Activated CD4-positive, alpha-beta T cell treated with anti-CD3 and anti-CD28 coated beads, Interleukin-2, amount 10 ng/mL, durations not matched to agents 7 days and 5 days (primary cell): Measurements from ENCODE around the gene STK32B. TPM values are rescaled to one million over a fixed set of nuclear protein-coding genes. Genes with fewer than 3 reads are reported as not detected.
A peak's percentile ranks its signal among the peaks of the same experiment; 100 is the strongest.

Experiments
- CTCF ChIA-PET: fragments of 350-600 bp; sonication (Branson Sonifier 250); formaldehyde crosslinking; loops from one replicate; lab custom pipeline; 2021; ENCODE audit warnings: antibody characterized with exemption; lab: Charles Lee
- POLR2A ChIA-PET: fragments of 350-600 bp; sonication (Branson Sonifier 250); formaldehyde crosslinking; loops from one replicate; lab custom pipeline; 2021; ENCODE audit warnings: antibody characterized with exemption; lab: Charles Lee
- DNase-seq: peaks from one replicate; pipeline ENCODE4 v3.0.0-alpha.2; 2020
- H3K27ac Mint-ChIP-seq: one replicate; pipeline ENCODE4 v1.8.0; 2021; ENCODE audit warnings: mild to moderate bottlenecking, moderate library complexity, mixed read lengths
- H3K27me3 Mint-ChIP-seq: one replicate; pipeline ENCODE4 v1.8.0; 2021; ENCODE audit warnings: mixed read lengths
- H3K36me3 Mint-ChIP-seq: one replicate; pipeline ENCODE4 v1.8.0; 2021; ENCODE audit warnings: low read depth, mixed read lengths
- H3K4me1 Mint-ChIP-seq: one replicate; pipeline ENCODE4 v1.8.0; 2021; ENCODE audit warnings: mixed read lengths
- H3K4me3 Mint-ChIP-seq: one replicate; pipeline ENCODE4 v1.8.0; 2021; ENCODE audit warnings: mild to moderate bottlenecking, moderate library complexity, mixed read lengths
- H3K9me3 Mint-ChIP-seq: one replicate; pipeline ENCODE4 v1.8.0; 2021; ENCODE audit warnings: mixed read lengths
- total RNA-seq, 2 experiments: library from RNA; stranded (reverse); gene quantifications; one replicate each; pipeline ENCODE4 v1.2.3, GENCODE V29; 2021

Gene STK32B
- total RNA-seq, 2 experiments from 2014 or later = not detected

DNA sequence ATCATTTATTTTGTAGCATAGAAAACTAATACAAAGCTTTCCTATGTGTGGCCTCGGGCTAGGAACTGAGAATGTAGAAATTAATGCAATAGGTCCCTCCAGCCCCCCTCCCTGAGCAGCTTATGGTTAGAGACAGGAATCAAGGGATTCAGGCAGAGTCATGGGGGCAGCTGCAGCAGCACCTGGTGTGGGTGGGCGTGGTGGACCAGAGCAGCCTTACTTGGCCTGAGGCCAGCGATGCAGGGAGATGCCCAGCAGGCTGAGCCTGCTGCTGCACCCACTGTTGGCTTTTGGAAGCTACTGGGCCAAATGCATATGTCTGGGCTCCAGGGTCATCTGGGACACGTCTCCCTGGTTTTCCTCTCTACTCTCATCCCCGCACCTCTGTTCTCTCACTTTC lies 74.0 kb downstream of the STK32B start:
- no peaks in the 10 kb centered on the region for H3K27me3 Mint-ChIP-seq
- H3K36me3 Mint-ChIP-seq = no peaks in the 10 kb centered on the region
- POLR2A ChIA-PET = no interaction called here
- CTCF ChIA-PET = no interaction called here
- H3K4me1 Mint-ChIP-seq = no peaks in the 10 kb centered on the region
- DNase-seq = no peak
- H3K9me3 Mint-ChIP-seq = no peaks in the 10 kb centered on the region
- no peak overlapping the region for H3K27ac Mint-ChIP-seq
- no peak overlapping the region for H3K4me3 Mint-ChIP-seq

DNA sequence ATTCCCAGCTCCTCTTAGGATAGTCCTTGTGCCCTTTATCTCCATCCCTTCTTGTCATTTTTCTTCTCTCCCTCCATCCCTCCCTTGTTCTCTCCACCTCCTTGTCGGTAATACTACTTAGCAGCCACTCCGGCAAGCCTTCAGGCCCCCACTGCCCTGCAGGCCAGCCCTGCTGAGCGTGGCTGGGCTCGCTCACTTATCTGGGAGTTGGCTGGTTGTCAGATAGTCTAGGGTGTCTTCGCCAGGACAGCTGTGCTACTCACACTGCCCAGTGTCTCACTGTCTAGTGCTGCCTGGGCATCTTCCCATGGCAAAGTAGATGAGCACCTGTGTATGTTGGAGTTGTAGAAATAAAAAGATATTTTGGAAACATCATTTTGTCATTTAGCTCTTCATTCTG lies 75.0 kb downstream of the STK32B start:
- H3K4me3 Mint-ChIP-seq = no peak overlapping the region
- ChIA-PET POLR2A (no interaction called here), CTCF (no interaction called here)
- no peaks in the 10 kb centered on the region for H3K4me1 Mint-ChIP-seq
- no peaks in the 10 kb centered on the region for H3K9me3 Mint-ChIP-seq
- H3K36me3 Mint-ChIP-seq = no peaks in the 10 kb centered on the region
- DNase-seq = no peak
- H3K27ac Mint-ChIP-seq = no peak overlapping the region
- H3K27me3 Mint-ChIP-seq = no peaks in the 10 kb centered on the region

DNA sequence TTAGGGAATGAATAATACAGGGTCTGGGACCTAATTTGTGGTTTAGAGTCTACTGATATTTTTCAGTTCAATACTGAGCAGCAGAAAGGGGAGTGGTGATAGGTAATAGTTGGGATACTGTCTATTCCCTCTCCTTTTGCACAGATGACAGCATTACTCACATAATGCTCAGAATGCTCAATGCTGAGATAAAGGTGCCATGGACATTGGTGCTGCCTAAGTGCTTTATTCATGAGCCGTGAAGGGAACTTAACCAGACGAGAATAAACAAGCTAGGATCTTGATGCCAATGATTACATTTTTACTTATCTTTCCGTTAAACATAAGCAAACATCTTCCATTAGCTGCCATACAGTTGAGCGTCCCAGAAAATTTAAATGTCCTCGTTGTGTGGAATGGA lies 75.6 kb downstream of the STK32B start:
- Mint-ChIP-seq H3K9me3 (no peaks in the 10 kb centered on the region), H3K4me1 (no peaks in the 10 kb centered on the region), H3K27me3 (no peaks in the 10 kb centered on the region), H3K36me3 (no peaks in the 10 kb centered on the region), H3K27ac (no peak overlapping the region), H3K4me3 (no peak overlapping the region)
- ChIA-PET CTCF (interaction anchor here (1.1 kb wide), 1 partner anchor 951 kb away, joined by 3 read pairs; no protein-coding TSS in a partner anchor), POLR2A (no interaction called here)
- DNase-seq = no peak

DNA sequence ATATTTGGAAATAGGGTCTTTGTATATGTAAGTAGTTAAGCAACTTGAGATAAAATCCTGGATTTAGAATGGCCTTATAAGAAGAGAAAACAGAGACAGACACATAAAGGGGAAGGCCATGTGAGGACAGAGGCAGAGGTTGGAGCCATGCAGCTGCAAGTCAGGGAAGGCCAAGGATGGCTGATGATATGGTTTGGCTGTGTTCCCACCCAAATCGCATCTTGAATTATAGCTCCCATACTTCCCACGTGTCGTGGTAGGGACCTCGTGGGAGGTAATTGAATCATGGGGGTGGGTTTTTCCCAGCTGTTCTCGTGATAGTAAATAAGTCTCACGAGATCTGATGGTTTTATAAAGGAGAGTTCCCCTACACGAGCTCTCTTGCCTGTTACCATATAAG lies 76.3 kb downstream of the STK32B start:
- H3K4me1 Mint-ChIP-seq = no peaks in the 10 kb centered on the region
- no peaks in the 10 kb centered on the region for H3K36me3 Mint-ChIP-seq
- no peaks in the 10 kb centered on the region for H3K9me3 Mint-ChIP-seq
- no peak for DNase-seq
- no peaks in the 10 kb centered on the region for H3K27me3 Mint-ChIP-seq
- H3K27ac Mint-ChIP-seq = no peak overlapping the region
- no peak overlapping the region for H3K4me3 Mint-ChIP-seq
- ChIA-PET POLR2A (no interaction called here), CTCF (interaction anchor here (1.1 kb wide), 1 partner anchor 950 kb away, joined by 3 read pairs; no protein-coding TSS in a partner anchor)

DNA sequence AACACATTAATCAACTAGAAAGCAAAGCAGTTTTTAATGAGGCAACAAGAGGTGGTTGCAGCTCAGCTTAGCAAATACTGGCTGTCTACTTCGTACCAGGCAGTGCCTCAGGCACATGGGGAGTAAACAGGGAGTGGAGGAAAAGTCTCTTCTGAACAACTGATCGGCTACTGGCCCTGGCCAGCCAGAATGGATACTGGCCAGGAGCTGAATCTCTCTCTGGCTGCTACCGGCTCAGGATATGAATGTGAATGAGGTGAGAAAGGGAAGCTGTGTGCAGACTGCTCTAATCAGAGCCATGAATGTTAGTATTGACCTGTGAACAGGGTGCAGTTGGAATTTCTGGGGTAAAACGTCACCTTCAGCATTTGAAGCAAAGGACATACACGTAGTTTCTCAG lies 77.3 kb downstream of the STK32B start:
- Mint-ChIP-seq H3K4me3 (no peak overlapping the region), H3K27me3 (no peaks in the 10 kb centered on the region), H3K4me1 (no peaks in the 10 kb centered on the region), H3K9me3 (no peaks in the 10 kb centered on the region), H3K36me3 (no peaks in the 10 kb centered on the region), H3K27ac (no peak overlapping the region)
- ChIA-PET POLR2A (no interaction called here), CTCF (no interaction called here)
- DNase-seq = no peak

DNA sequence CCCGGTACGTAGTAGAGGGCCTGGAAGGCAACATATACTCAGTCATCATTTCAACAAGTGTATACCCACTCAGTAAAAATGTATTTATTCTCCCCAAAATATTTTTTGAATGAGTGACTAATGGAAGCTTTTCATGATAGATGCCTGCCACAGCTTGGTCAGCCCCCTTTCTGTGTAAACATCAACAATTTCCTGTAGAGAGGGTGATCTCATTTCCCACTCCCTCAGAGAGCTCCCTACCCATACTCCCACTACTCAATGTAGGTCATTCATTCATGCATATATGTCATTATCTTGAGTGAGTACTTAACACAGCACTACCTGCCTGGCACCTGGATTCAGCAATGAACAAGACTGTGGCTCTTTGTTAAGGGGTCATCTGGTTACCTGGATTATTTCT lies 81.9 kb downstream of the STK32B start:
- H3K27ac Mint-ChIP-seq = no peak overlapping the region
- no peak overlapping the region for H3K4me3 Mint-ChIP-seq
- no peak for DNase-seq
- ChIA-PET CTCF (no interaction called here), POLR2A (no interaction called here)
- H3K36me3 Mint-ChIP-seq = no peaks in the 10 kb centered on the region
- no peaks in the 10 kb centered on the region for H3K4me1 Mint-ChIP-seq
- no peaks in the 10 kb centered on the region for H3K9me3 Mint-ChIP-seq
- no peaks in the 10 kb centered on the region for H3K27me3 Mint-ChIP-seq

DNA sequence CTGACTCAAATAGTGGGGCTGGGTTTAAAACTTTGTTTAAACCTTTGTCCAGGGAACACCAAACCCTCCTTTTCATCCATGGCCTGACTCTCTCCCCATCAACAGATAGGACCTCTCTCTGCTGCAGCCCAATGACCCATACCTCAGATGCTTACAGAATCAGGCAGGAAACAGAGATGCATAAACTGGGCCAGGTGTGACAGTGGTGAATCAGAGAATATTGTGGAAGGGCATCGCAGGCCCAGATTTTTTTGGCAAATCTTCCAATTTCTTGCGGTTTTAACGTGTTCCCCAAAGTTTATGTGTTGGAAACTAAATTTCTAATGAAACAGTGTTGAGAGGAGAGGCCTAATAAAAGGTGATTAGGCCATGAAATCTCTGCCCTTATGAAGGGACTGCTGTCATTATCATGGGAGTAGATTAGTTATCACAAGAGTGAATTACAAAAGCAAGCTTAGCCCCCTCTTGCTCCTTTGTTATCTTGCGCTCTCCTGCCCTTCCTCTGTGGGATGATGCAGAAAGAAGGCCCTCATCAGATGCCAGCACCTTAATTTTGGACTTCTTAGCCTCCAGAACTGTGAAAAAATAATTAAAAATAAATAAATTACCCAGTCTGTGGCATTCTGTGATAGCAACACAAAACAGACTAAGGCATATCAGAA lies 82.8 kb downstream of the STK32B start:
- no peaks in the 10 kb centered on the region for H3K36me3 Mint-ChIP-seq
- H3K4me1 Mint-ChIP-seq = no peaks in the 10 kb centered on the region
- CTCF ChIA-PET = no interaction called here
- H3K4me3 Mint-ChIP-seq = no peak overlapping the region
- POLR2A ChIA-PET = no interaction called here
- H3K9me3 Mint-ChIP-seq = no peaks in the 10 kb centered on the region
- no peak for DNase-seq
- H3K27ac Mint-ChIP-seq = no peak overlapping the region
- no peaks in the 10 kb centered on the region for H3K27me3 Mint-ChIP-seq

DNA sequence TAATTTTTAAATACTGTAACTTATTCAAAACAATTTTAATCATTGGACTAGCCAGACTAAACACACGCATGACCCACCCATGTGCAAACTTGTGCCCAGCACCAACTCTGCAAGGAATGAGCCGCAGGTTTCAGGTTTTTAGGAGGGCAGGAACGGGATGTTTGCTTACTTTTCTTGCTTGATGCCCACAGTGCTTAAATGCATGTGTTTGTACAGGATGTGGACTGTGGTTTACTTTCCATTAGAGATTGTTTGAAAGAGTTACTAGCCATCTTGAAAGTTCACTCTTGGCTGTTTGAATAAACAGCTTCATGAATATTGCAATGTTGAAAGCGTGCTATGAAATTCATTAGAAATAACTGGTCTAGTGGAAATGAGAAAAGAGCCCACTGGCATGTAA lies 83.3 kb downstream of the STK32B start:
- H3K4me1 Mint-ChIP-seq = no peaks in the 10 kb centered on the region
- no peaks in the 10 kb centered on the region for H3K27me3 Mint-ChIP-seq
- no peaks in the 10 kb centered on the region for H3K36me3 Mint-ChIP-seq
- no peak for DNase-seq
- POLR2A ChIA-PET = no interaction called here
- CTCF ChIA-PET = no interaction called here
- no peak overlapping the region for H3K27ac Mint-ChIP-seq
- no peaks in the 10 kb centered on the region for H3K9me3 Mint-ChIP-seq
- H3K4me3 Mint-ChIP-seq = no peak overlapping the region

DNA sequence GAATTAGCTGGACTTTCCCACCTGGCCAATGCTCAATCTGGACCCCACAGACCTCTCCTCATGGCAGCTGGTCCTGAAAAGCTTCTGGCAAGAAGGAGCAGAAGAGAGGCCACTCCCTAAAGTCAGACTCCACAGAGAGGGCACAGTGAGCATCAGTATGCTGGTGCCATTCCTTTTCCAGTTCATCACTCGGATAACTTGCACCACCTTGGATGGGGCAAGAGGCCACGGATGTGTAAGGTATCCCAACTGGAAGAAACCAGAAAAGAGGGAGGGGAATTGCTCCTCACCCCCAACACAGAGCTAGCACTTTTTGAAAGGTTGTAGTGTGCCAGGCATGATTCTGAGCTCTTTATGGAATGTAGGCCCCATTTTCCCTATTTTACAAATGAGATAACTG lies 85.9 kb downstream of the STK32B start:
- CTCF ChIA-PET = no interaction called here
- Mint-ChIP-seq H3K4me3 (no peak overlapping the region), H3K9me3 (no peaks in the 10 kb centered on the region), H3K27me3 (no peaks in the 10 kb centered on the region), H3K4me1 (no peaks in the 10 kb centered on the region), H3K36me3 (no peaks in the 10 kb centered on the region), H3K27ac (no peak overlapping the region)
- DNase-seq = no peak
- POLR2A ChIA-PET = no interaction called here

DNA sequence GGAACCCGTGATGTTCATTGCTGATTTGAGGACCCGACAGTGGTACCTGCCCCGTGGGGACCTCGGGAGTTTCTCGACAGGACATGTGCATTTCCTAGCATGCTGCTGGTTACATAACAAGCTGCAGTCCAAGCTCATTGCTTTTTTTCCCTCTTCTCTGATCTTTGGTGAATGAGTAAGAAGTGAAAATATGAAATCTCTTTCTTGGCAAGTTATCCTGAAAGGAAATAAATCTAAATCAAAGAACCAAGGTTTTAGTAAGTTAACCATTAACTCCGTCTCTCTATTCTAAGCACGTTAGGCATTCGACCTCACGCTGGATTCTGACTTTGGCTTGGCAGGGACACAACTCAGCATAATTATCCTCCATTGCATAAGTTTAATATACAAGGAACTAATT lies 86.6 kb downstream of the STK32B start:
- no peak for DNase-seq
- no peak overlapping the region for H3K4me3 Mint-ChIP-seq
- no peak overlapping the region for H3K27ac Mint-ChIP-seq
- no peaks in the 10 kb centered on the region for H3K27me3 Mint-ChIP-seq
- H3K4me1 Mint-ChIP-seq = no peaks in the 10 kb centered on the region
- no peaks in the 10 kb centered on the region for H3K36me3 Mint-ChIP-seq
- no peaks in the 10 kb centered on the region for H3K9me3 Mint-ChIP-seq
- ChIA-PET CTCF (no interaction called here), POLR2A (no interaction called here)

DNA sequence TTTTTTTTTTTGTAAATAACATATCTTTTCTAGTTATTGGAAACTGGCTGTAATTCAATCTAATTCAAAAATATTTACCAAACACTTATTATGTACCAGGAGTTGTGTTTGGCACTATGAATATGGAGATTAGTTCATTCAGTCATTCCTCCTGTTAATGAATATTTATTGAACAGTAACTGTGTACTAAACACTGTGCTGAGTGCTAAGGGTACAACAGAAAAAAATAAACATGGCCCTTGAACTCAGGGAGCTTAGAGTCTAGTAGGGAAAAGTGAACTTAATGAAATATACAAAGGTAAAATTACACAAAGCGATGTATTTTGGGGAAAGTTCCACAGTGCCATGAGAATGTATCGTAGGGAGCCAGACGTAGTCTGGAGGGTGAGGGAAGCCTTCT lies 87.1 kb downstream of the STK32B start:
- POLR2A ChIA-PET = no interaction called here
- Mint-ChIP-seq H3K4me3 (no peak overlapping the region), H3K27me3 (no peaks in the 10 kb centered on the region), H3K4me1 (no peaks in the 10 kb centered on the region), H3K9me3 (no peaks in the 10 kb centered on the region), H3K27ac (no peak overlapping the region), H3K36me3 (no peaks in the 10 kb centered on the region)
- DNase-seq = no peak
- CTCF ChIA-PET = no interaction called here

DNA sequence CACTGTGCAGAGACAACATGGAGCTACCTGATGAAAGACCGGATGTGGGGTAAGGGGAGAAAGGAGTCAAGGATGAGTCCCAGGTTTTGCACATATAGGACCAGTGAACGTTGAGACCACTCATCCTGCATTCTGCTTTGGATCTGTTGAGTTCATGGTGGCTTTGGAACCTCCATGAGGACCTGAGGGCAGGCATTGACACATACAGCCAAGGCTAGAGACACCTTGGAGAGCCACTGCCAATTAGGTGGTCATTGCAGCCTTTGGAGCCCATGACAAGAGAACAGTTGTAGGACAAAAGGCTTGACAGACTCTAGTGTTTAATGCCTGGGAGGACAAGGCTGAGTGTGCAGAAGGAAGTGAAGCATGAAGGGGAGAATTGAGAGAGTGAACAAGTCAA lies 87.9 kb downstream of the STK32B start:
- ChIA-PET POLR2A (no interaction called here), CTCF (no interaction called here)
- H3K27me3 Mint-ChIP-seq = no peaks in the 10 kb centered on the region
- H3K4me3 Mint-ChIP-seq = no peak overlapping the region
- no peaks in the 10 kb centered on the region for H3K36me3 Mint-ChIP-seq
- no peak for DNase-seq
- no peaks in the 10 kb centered on the region for H3K4me1 Mint-ChIP-seq
- H3K9me3 Mint-ChIP-seq = no peaks in the 10 kb centered on the region
- H3K27ac Mint-ChIP-seq = no peak overlapping the region

DNA sequence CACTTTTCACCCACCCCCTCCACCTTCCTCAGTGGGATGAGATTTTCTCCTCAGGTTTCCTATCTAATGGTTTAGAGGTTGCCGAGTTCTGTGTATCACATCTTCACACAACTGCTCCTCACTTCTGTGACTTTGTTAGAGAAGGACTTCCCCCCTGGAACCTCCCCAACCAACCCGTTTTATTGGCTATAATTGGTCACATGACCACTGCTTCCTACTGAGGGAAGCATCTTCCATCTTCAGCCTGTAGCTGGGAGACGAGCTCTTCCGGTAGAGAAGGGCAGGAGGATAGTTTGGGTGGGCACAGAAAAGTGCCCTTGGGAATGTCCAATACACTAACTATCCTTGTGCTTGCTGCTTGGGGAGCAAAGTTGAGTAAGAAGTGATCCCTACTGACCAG lies 90.5 kb downstream of the STK32B start:
- Mint-ChIP-seq H3K36me3 (no peaks in the 10 kb centered on the region), H3K27me3 (no peaks in the 10 kb centered on the region), H3K27ac (no peak overlapping the region), H3K4me1 (no peaks in the 10 kb centered on the region), H3K9me3 (no peaks in the 10 kb centered on the region), H3K4me3 (no peak overlapping the region)
- ChIA-PET CTCF (no interaction called here), POLR2A (no interaction called here)
- no peak for DNase-seq

DNA sequence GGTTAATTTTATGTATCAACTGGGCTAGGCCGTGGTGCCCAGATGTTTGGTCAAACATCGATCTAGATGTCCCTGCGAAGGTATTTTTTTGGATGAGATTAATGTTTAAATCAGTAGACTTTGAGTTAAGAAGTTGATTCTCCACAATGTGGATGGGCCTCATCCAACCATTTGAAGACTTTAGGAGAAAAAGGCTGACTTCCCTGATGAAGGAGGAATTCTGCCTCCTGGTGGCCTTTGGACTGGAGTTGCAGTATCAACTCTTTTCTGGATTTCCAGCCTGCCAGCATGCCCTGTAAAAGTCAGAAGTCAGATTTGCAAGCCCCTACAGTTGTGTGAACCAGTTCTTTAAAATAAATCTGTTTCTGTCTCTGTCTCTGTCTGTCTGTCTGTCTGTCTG lies 91.4 kb downstream of the STK32B start:
- Mint-ChIP-seq H3K4me1 (no peaks in the 10 kb centered on the region), H3K4me3 (no peak overlapping the region), H3K27ac (no peak overlapping the region), H3K27me3 (peaks cover 2% of the 10 kb centered on the region), H3K36me3 (no peaks in the 10 kb centered on the region), H3K9me3 (no peaks in the 10 kb centered on the region)
- POLR2A ChIA-PET = no interaction called here
- peak; percentile 7 for DNase-seq
- CTCF ChIA-PET = no interaction called here
